Measurements from ENCODE around the gene PLG.

DNA sequence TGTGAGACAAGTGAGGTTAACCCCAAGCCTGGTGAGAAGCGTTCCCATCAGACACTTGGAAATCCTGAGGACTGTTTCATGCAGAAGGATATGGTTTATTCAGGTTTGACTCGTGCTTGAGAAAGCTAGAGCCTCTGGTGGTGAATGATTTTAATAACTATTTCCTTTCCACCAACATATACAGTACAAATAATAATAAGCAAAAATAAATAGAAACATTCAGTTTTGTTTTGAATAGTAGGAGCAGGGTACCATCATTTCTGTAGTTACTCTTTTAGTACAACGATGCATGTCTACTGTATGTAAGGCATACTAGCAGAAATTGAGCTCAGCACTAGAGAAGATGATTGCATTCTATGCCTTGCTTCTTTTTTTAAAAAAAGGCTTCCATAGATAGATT, 33.5 kb downstream of the PLG start:
- TF ChIP-seq, protein P1, sequence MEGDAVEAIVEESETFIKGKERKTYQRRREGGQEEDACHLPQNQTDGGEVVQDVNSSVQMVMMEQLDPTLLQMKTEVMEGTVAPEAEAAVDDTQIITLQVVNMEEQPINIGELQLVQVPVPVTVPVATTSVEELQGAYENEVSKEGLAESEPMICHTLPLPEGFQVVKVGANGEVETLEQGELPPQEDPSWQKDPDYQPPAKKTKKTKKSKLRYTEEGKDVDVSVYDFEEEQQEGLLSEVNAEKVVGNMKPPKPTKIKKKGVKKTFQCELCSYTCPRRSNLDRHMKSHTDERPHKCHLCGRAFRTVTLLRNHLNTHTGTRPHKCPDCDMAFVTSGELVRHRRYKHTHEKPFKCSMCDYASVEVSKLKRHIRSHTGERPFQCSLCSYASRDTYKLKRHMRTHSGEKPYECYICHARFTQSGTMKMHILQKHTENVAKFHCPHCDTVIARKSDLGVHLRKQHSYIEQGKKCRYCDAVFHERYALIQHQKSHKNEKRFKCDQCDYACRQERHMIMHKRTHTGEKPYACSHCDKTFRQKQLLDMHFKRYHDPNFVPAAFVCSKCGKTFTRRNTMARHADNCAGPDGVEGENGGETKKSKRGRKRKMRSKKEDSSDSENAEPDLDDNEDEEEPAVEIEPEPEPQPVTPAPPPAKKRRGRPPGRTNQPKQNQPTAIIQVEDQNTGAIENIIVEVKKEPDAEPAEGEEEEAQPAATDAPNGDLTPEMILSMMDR (conservative IDR thresholded peaks at IDR 0.05; ENCODE audit: low read length) = no peak
- no peak for TF ChIP-seq EZH2phosphoT487 (IDR thresholded peaks at IDR 0.05; ENCODE audit: borderline replicate concordance, low read depth, low read length)
